NAMALWA (cell line): ENCODE data around the gene STK11.
"Not testable (repeated sequence)": the region's sequence is repeated elsewhere in the genome, so short reads cannot be mapped to it uniquely, and the experiment has no call there.

ENCODE experiments used
- DNase-seq: peaks from one replicate; pipeline ENCODE4 v3.0.0-alpha.2; 2015; ENCODE audit warnings: low spot score

Gene STK11

GRCh38 chr19:1238369-1239303 lies 33.1 kb downstream of the STK11 start:
- no peak for DNase-seq

- DNase-seq: no peak
These were observed 33.8 kb downstream of the STK11 start for GRCh38 chr19:1239420-1239795.

- peak; percentile 94 for DNase-seq
These were observed 34.5 kb downstream of the STK11 start for GRCh38 chr19:1239796-1240737.

GRCh38 chr19:1240925-1241324 lies 35.3 kb downstream of the STK11 start:
- DNase-seq: no peak

- peak; percentile 95 for DNase-seq
These were observed 36.0 kb downstream of the STK11 start, which contains the start of gene ATP5F1D for GRCh38 chr19:1241417-1242095. ATP5F1D (plus strand) TSS chr19:1241751; CDS start chr19:1241851, 100 bp downstream.

- DNase-seq: peak; percentile 92
These were observed 38.5 kb downstream of the STK11 start for GRCh38 chr19:1243768-1244692.

GRCh38 chr19:1244693-1245451 lies 39.3 kb downstream of the STK11 start:
- no peak for DNase-seq

- DNase-seq: no peak
These were observed 40.1 kb downstream of the STK11 start for GRCh38 chr19:1245494-1246264.

GRCh38 chr19:1246265-1247087 lies 40.9 kb downstream of the STK11 start:
- not testable (repeated sequence) for DNase-seq

GRCh38 chr19:1247748-1248138 lies 42.2 kb downstream of the STK11 start:
- DNase-seq: no peak

- peak; percentile 85 for DNase-seq
These were observed 42.7 kb downstream of the STK11 start, which contains the start of gene MIDN for GRCh38 chr19:1248139-1248785. MIDN (plus strand) TSS chr19:1248583; CDS start chr19:1250297, 1,714 bp downstream.

- DNase-seq: peak; percentile 85
These were observed 43.3 kb downstream of the STK11 start for GRCh38 chr19:1248786-1249297.

GRCh38 chr19:1249298-1249989 lies 43.9 kb downstream of the STK11 start:
- peak; percentile 96 for DNase-seq

- DNase-seq: no peak
These were observed 44.4 kb downstream of the STK11 start for GRCh38 chr19:1249990-1250436.

- peak; percentile 63 for DNase-seq
These were observed 45.1 kb downstream of the STK11 start for GRCh38 chr19:1250437-1251260.
